Peyer's patch (tissue), 4 donors: Measurements from ENCODE around the gene PLET1.

ENCODE experiments used
- POLR2A ChIP-seq, 2 donors: fragments of 450-650 bp; IDR thresholded peaks; one replicate each; pipeline ENCODE4 v1.5.1; 2017; ENCODE audit warnings: antibody characterized with exemption in 2 of 2, mild to moderate bottlenecking in 2 of 2, moderate library complexity in 2 of 2
- TF ChIP-seq, protein P1 (sequence below), 6 experiments: fragments of 450-650 bp in 4 of 6; fragments of 200-600 bp in 2 of 6; sonication (generic) in 1 of 6; IDR thresholded peaks; one replicate each; pipeline ENCODE4 v1.5.1; 2017 to 2019; ENCODE audit warnings: antibody characterized with exemption in 6 of 6, mild to moderate bottlenecking in 3 of 6, moderate library complexity in 1 of 6

DNA sequence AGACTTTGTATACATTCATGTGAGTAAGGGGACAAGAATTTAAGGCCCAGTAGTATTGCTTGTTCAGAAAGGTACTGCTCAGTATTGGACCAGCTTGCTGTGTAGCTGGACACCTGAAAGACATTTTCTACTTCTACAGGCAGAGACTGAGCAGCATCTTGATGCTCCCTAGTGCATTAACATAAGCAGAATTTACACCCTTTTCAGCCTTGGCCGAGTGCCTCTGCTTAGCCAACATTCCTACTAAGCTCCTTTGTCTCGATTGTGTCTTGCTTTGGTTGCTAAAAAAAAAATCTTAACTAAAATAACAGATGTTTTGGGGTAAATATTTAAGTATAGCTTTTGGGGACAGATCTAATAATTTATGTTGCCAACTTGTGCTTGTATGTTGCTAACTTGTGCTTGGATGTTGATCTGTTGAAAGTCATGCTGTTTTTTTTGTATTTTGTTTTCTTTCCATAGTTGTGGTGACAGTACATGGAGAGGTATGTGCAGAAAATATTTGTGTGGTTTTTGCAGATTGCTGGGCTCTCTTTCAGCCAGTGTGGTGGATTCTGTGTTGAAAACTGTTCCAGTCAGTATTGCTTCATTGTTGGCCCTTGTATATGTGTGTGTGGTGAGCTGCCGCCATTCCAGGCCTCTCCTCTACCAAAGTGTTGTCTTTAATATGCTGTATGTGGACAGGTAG is 30.8 kb downstream of the PLET1 start:
- TF ChIP-seq, protein P1, sequence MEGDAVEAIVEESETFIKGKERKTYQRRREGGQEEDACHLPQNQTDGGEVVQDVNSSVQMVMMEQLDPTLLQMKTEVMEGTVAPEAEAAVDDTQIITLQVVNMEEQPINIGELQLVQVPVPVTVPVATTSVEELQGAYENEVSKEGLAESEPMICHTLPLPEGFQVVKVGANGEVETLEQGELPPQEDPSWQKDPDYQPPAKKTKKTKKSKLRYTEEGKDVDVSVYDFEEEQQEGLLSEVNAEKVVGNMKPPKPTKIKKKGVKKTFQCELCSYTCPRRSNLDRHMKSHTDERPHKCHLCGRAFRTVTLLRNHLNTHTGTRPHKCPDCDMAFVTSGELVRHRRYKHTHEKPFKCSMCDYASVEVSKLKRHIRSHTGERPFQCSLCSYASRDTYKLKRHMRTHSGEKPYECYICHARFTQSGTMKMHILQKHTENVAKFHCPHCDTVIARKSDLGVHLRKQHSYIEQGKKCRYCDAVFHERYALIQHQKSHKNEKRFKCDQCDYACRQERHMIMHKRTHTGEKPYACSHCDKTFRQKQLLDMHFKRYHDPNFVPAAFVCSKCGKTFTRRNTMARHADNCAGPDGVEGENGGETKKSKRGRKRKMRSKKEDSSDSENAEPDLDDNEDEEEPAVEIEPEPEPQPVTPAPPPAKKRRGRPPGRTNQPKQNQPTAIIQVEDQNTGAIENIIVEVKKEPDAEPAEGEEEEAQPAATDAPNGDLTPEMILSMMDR (IDR thresholded peaks at IDR 0.05): no peak
- TF ChIP-seq POLR2A (IDR thresholded peaks at IDR 0.05): no peak
